Left lung (tissue), 10 donors: ENCODE results near the gene PTPN18. TPM values are rescaled to one million over a fixed set of nuclear protein-coding genes. Genes with fewer than 3 reads are reported as not detected.
"Not testable (repeated sequence)": the region's sequence is repeated elsewhere in the genome, so short reads cannot be mapped to it uniquely, and the experiment has no call there.

Experiments
- ATAC-seq: fragments of 200-7000 bp; cut with Tn5 transposase; one replicate; pipeline ENCODE4 v1.9.1; 2020; ENCODE audit warnings: moderate library complexity
- DNase-seq, 4 donors: peaks; one replicate each; pipeline ENCODE4 v3.0.0-alpha.2; 2013 to 2020
- H3K27ac ChIP-seq, 2 donors: fragments of 200-600 bp; sonication (generic) in 1 of 2; one replicate each; pipeline versions ENCODE4 v1.5.0 to v1.8.0; 2020 to 2021
- H3K27me3 ChIP-seq, 2 donors: fragments of 200-600 bp; sonication (generic) in 1 of 2; one replicate each; pipeline versions ENCODE4 v1.5.0 to v1.8.0; 2020 to 2021
- H3K36me3 ChIP-seq, 2 donors: fragments of 200-600 bp; sonication (generic) in 1 of 2; one replicate each; pipeline versions ENCODE4 v1.5.0 to v1.8.0; 2020 to 2021
- H3K4me1 ChIP-seq, 2 donors: fragments of 200-600 bp; one replicate each; pipeline ENCODE4 v1.8.0; 2021
- H3K4me3 ChIP-seq, 2 donors: fragments of 200-600 bp; sonication (generic) in 1 of 2; one replicate each; pipeline versions ENCODE4 v1.5.0 to v1.8.0; 2020 to 2021; ENCODE audit warnings: mild to moderate bottlenecking in 1 of 2
- H3K9me3 ChIP-seq, 2 donors: fragments of 200-600 bp; sonication (generic) in 1 of 2; one replicate each; pipeline versions ENCODE4 v1.5.0 to v1.8.0; 2020 to 2021
- intact Hi-C, 2 donors: fragments of 100-400 bp; cut with DNase I; formaldehyde crosslinking; loops; one replicate each; pipeline versions ENCODE4 v1.11.2 to v1.14.2; 2022
- polyA plus RNA-seq, 6 donors: library from polyadenylated mRNA; unstranded; fragments of 120-200 nt; gene quantifications; one replicate each; pipeline ENCODE4 v1.2.1, GENCODE V29; 2013; ENCODE audit not compliant: insufficient read length in 6 of 6
- total RNA-seq, 2 donors: library from RNA; stranded (reverse); fragmentation: NEBNext Ultra II Directional; extraction: Animal tissue kit (Norgen Biotek cat#: 25700); gene quantifications; one replicate each; pipeline ENCODE4 v1.2.1, GENCODE V29; 2021
- TF ChIP-seq, protein P1 (sequence below), 2 donors: fragments of 200-600 bp; sonication (generic) in 1 of 2; IDR thresholded peaks; one replicate each; pipeline versions ENCODE4 v1.5.0 to v1.8.0; 2021; ENCODE audit warnings: antibody characterized with exemption in 2 of 2
- donor health status: DM: no; HTN: yes; CAD: no.
- donor health status: DM: no; HTN: no; CAD: no.

Gene PTPN18
- total and polyA plus RNA-seq, 8 donors = 35.1 to 74.7 (median 40.1) TPM

DNA sequence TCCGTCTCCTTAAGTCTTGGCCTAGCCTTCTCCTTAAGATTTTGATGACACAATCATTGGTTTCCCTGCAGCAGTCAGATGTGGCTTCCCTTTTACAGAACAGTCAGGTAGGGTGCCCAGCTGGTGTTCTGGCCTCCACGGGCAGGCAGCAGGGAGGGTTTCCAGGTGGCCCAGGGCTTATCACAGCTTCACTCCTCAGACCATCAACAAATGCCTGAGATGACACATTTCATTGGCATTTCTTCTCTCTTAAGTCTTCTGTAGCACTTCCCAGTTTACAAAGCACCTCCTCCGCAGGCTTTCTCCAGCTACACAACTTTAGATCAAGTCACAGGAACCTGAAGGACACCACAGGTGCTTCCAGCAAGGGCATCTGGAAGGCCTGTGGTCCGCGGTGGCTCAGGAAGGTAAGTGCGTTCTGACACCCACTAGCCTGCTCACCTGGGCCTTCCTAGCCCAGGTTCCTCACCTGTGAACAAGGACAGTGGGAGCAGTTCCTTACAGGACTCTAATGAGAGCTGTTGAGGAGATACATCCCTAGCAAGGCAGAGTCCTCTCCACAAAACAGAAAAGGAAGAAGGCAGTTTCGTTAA is 37.6 kb downstream of the PTPN18 start:
- intact Hi-C loops = no loop called here
- no peaks in the 10 kb centered on the region for H3K36me3 ChIP-seq
- no peak overlapping the region for H3K27ac ChIP-seq
- H3K27me3 ChIP-seq = peaks cover 0 to 15% of the 10 kb centered on the region in 2 donors
- H3K9me3 ChIP-seq = no peaks in the 10 kb centered on the region
- peaks cover 8 to 25% of the 10 kb centered on the region in 2 donors for H3K4me1 ChIP-seq
- ATAC-seq = no peak
- H3K4me3 ChIP-seq = no peak overlapping the region
- no peak for DNase-seq
- TF ChIP-seq, protein P1, sequence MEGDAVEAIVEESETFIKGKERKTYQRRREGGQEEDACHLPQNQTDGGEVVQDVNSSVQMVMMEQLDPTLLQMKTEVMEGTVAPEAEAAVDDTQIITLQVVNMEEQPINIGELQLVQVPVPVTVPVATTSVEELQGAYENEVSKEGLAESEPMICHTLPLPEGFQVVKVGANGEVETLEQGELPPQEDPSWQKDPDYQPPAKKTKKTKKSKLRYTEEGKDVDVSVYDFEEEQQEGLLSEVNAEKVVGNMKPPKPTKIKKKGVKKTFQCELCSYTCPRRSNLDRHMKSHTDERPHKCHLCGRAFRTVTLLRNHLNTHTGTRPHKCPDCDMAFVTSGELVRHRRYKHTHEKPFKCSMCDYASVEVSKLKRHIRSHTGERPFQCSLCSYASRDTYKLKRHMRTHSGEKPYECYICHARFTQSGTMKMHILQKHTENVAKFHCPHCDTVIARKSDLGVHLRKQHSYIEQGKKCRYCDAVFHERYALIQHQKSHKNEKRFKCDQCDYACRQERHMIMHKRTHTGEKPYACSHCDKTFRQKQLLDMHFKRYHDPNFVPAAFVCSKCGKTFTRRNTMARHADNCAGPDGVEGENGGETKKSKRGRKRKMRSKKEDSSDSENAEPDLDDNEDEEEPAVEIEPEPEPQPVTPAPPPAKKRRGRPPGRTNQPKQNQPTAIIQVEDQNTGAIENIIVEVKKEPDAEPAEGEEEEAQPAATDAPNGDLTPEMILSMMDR (IDR thresholded peaks at IDR 0.05) = no peak

DNA sequence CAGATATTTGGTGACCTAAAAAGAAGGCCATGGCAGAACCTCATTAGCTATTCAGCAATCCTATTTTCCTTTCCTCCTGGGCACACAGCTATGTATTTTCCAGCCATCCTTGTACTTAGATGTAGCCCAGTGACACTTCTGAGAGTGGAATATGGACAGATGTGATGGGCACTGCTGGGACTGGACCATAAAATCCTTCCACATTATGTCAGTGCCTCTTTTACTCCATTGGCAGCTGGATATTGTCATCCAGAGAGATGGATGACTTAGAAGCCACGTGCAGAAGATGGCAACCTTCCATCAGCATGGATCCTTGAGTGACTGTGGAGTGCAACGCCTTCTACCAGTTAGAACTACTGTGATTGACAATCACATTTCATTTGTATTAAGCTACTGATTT is 50.4 kb downstream of the PTPN18 start:
- H3K27me3 ChIP-seq, intact Hi-C loops, H3K9me3 ChIP-seq, H3K4me1 ChIP-seq, H3K27ac ChIP-seq, H3K36me3 ChIP-seq, ATAC-seq, H3K4me3 ChIP-seq, DNase-seq: not testable (repeated sequence)

DNA sequence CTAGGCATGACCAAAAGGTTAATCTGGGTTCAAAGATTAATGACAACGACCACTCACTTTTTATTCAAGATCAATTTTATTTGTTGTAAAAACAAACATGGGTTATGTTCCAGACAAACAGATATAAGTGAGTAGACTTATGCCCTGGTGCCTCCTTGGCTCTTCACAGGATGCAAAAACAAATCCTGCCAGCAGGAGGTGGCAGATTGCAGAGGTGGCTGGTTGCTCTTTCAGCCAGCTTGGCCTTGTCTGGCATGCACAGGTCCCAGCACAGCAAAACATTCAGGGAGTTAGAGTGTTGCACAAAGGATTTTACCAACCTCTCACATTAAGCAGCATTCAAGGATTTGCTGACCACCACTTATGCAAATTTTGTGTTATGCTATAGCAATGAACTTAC is 60.8 kb downstream of the PTPN18 start:
- H3K9me3 ChIP-seq, H3K27ac ChIP-seq, ATAC-seq, H3K4me3 ChIP-seq, H3K27me3 ChIP-seq, intact Hi-C loops, DNase-seq, H3K4me1 ChIP-seq, H3K36me3 ChIP-seq: not testable (repeated sequence)

DNA sequence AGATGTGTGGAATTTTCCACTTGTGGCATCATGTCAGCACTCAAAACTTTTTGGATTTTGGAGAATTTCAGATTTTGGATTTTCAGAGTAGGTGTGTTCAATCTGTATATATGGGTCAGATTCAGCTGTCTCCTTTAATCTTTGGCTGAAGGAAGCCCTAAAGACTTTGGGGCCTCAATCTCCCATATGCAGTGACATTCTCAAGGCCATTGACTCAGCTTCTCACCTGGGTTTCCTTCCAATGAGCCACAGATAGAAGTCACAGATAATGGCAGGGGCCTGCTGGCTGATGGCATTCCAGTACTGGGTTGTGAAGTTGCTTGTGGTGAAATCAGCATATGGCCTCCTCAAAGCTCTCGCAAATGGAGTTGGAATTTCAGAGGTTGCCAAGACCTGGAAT is 63.0 kb downstream of the PTPN18 start:
- H3K4me1 ChIP-seq, H3K36me3 ChIP-seq, H3K27ac ChIP-seq, DNase-seq, H3K4me3 ChIP-seq, ATAC-seq, H3K9me3 ChIP-seq, intact Hi-C loops, H3K27me3 ChIP-seq: not testable (repeated sequence)

Other genes starting within 250 kb of the PTPN18 start
- not detected for gene POTEF, start 226.8 kb upstream of the PTPN18 start, total RNA-seq
- under 1 TPM in 5 of 6 donors, not detected in 1; 0.06 to 0.47 (median 0.17) TPM for gene POTEF, start 226.8 kb upstream of the PTPN18 start, polyA plus RNA-seq
- gene CCDC74B, start 210.9 kb upstream of the PTPN18 start, total RNA-seq = 1 to 10 TPM; 1.1 to 2.4 TPM
- 1 to 10 TPM; 3.0 to 5.0 (median 4.2) TPM for gene CCDC74B, start 210.9 kb upstream of the PTPN18 start, polyA plus RNA-seq
- 10 to 100 TPM; 37.9 to 44.8 TPM for gene SMPD4, start 174.5 kb upstream of the PTPN18 start, total RNA-seq
- gene SMPD4, start 174.5 kb upstream of the PTPN18 start, polyA plus RNA-seq = 10 to 100 TPM; 60.7 to 82.4 (median 63.7) TPM
- 100 to 1,000 TPM; 151 to 178 TPM for gene MZT2B, start 173.8 kb upstream of the PTPN18 start, total RNA-seq
- gene MZT2B, start 173.8 kb upstream of the PTPN18 start, polyA plus RNA-seq = 100 to 1,000 TPM in 3 of 6 donors, 10 to 100 TPM in 3; 67.7 to 168 (median 94.0) TPM
- not detected for gene TUBA3E, start 157.6 kb upstream of the PTPN18 start, total RNA-seq
- gene TUBA3E, start 157.6 kb upstream of the PTPN18 start, polyA plus RNA-seq = under 1 TPM in 2 of 6 donors, not detected in 4; 0.14 to 0.20 TPM
- 10 to 100 TPM; 52.3 to 82.2 TPM for gene IMP4, start 13.2 kb upstream of the PTPN18 start, total RNA-seq
- gene IMP4, start 13.2 kb upstream of the PTPN18 start, polyA plus RNA-seq = 10 to 100 TPM; 29.2 to 40.6 (median 32.2) TPM
- not detected for gene POTEI, start 153.3 kb downstream of the PTPN18 start, total RNA-seq
- 1 to 10 TPM in 1 of 6 donors, under 1 TPM in 5; 0.45 to 1.1 (median 0.73) TPM for gene POTEI, start 153.3 kb downstream of the PTPN18 start, polyA plus RNA-seq
- gene CFC1B, start 165.2 kb downstream of the PTPN18 start, total RNA-seq = not detected
- gene CFC1B, start 165.2 kb downstream of the PTPN18 start, polyA plus RNA-seq = not detected
- gene CFC1, start 243.5 kb downstream of the PTPN18 start, total RNA-seq = not detected
- gene CFC1, start 243.5 kb downstream of the PTPN18 start, polyA plus RNA-seq = 10 to 100 TPM in 1 of 6 donors, 1 to 10 TPM in 5; 4.8 to 10.2 (median 8.0) TPM